Endothelial cell of umbilical vein (primary cell): Measurements from ENCODE around the gene CHCHD3. TPM values are rescaled to one million over a fixed set of nuclear protein-coding genes. Genes with fewer than 3 reads are reported as not detected.

Source experiments
- BruUV-seq: library from RNA; stranded (reverse); fragments of 400-500 nt; replicated peaks from 2 replicates; lab custom pipeline; 2021; lab: Mats Ljungman, UMichigan
- CTCF ChIA-PET: fragments of 300-600, 350-600 bp; sonication (Branson Sonifier 250); formaldehyde crosslinking; loops from one replicate; lab custom pipeline; 2021; ENCODE audit warnings: antibody characterized with exemption, inconsistent platforms; lab: Charles Lee
- POLR2A ChIA-PET: fragments of 300-600, 350-600 bp; sonication (Branson Sonifier 250); formaldehyde crosslinking; loops from one replicate; lab custom pipeline; 2021; ENCODE audit warnings: antibody characterized with exemption, inconsistent platforms; lab: Charles Lee
- DNase-seq: peaks from one replicate; pipeline ENCODE4 v3.0.0-alpha.2; 2011; ENCODE audit warnings: low read depth, low spot score
- FAIRE-seq: peaks from 2 replicates; lab custom pipeline; 2011; peaks lifted over from hg19 to GRCh38; lab: Jason Lieb, UNC
- H2AFZ ChIP-seq: 2 replicates; pipeline ENCODE4 v1.6.0; 2012; ENCODE audit warnings: low read depth, low read length, control low read depth, inconsistent platforms
- H3K27ac ChIP-seq: 2 replicates; pipeline ENCODE4 v1.5.1; 2011; ENCODE audit warnings: low read depth, mild to moderate bottlenecking, control low read depth, low read length, moderate library complexity; ENCODE audit not compliant: insufficient read depth
- H3K27me3 ChIP-seq, 2 experiments: 2 replicates each; pipeline versions ENCODE4 v1.6.0 to v1.6.1; 2011; ENCODE audit warnings: low read length in 2 of 2, mixed read lengths in 1 of 2; ENCODE audit not compliant: control insufficient read depth in 2 of 2, insufficient read depth in 2 of 2
- H3K36me3 ChIP-seq, 2 experiments: 2 replicates in 1 of 2; 3 replicates in 1 of 2; pipeline ENCODE4 v1.5.1; 2011; ENCODE audit warnings: low read length in 2 of 2, mild to moderate bottlenecking in 1 of 2, moderate library complexity in 1 of 2; ENCODE audit not compliant: control insufficient read depth in 2 of 2, insufficient read depth in 2 of 2; ENCODE audit errors: extremely low read depth in 1 of 2
- H3K4me1 ChIP-seq: 3 replicates; pipeline ENCODE4 v1.5.1; 2011; ENCODE audit warnings: mild to moderate bottlenecking, low read length; ENCODE audit not compliant: control insufficient read depth, insufficient read depth; ENCODE audit errors: extremely low read depth
- H3K4me2 ChIP-seq: 2 replicates; pipeline ENCODE4 v1.6.1; 2011; ENCODE audit warnings: low read length, control low read depth, mixed read lengths; ENCODE audit not compliant: insufficient read depth
- H3K4me3 ChIP-seq, 3 experiments: fragments of 200-600 bp in 1 of 3; sonication (generic), shearing (Covaris generic) in 1 of 3; replicated peaks in 1 of 3; 2 replicates each; pipeline ENCODE4 v1.5.1; 2011 to 2016; ENCODE audit warnings: control low read depth in 3 of 3, low read length in 3 of 3, mild to moderate bottlenecking in 2 of 3, inconsistent platforms in 1 of 3, low read depth in 1 of 3, moderate library complexity in 1 of 3; ENCODE audit not compliant: insufficient read depth in 1 of 3
- H3K79me2 ChIP-seq: 2 replicates; pipeline ENCODE4 v1.6.0; 2012; ENCODE audit warnings: low read length, inconsistent platforms; ENCODE audit not compliant: control insufficient read depth, insufficient read depth
- H3K9ac ChIP-seq: replicated peaks from 2 replicates; pipeline ENCODE3; 2011; ENCODE audit warnings: low read length, control low read depth; ENCODE audit not compliant: insufficient read depth; ENCODE audit errors: extremely low read depth
- H3K9me1 ChIP-seq: replicated peaks from 3 replicates; pipeline ENCODE4 v1.6.0; 2011; ENCODE audit warnings: mild to moderate bottlenecking, low read length; ENCODE audit not compliant: control insufficient read depth, insufficient read depth; ENCODE audit errors: extremely low read depth
- H3K9me3 ChIP-seq: replicated peaks from 2 replicates; pipeline ENCODE4 v1.5.1; 2012; ENCODE audit warnings: low read length, inconsistent platforms; ENCODE audit not compliant: control insufficient read depth, insufficient read depth
- H4K20me1 ChIP-seq: replicated peaks from 2 replicates; pipeline ENCODE3; 2011; ENCODE audit warnings: mild to moderate bottlenecking, low read length; ENCODE audit not compliant: control insufficient read depth, insufficient read depth; ENCODE audit errors: extremely low read depth
- EZH2 ChIP-seq: IDR thresholded peaks from 2 replicates; pipeline ENCODE4 v1.6.1; 2012; ENCODE audit warnings: borderline replicate concordance, low read depth, mild to moderate bottlenecking, moderate library complexity, low read length, inconsistent platforms; ENCODE audit not compliant: severe bottlenecking
- FOS ChIP-seq: IDR thresholded peaks from 2 replicates; pipeline ENCODE4 v1.6.1; 2011; ENCODE audit warnings: mild to moderate bottlenecking, low read length, moderate library complexity, borderline replicate concordance; ENCODE audit not compliant: insufficient read depth
- GATA2 ChIP-seq: IDR thresholded peaks from 2 replicates; pipeline ENCODE4 v1.7.0; 2011; ENCODE audit warnings: low read depth, mild to moderate bottlenecking, moderate library complexity, mixed read lengths, low read length; ENCODE audit not compliant: insufficient read length, insufficient read depth
- JUN ChIP-seq: IDR thresholded peaks from 2 replicates; pipeline ENCODE4 v1.6.1; 2011; ENCODE audit warnings: borderline replicate concordance, low read depth; ENCODE audit not compliant: insufficient read length, insufficient read depth
- MYC ChIP-seq: IDR thresholded peaks from one replicate; pipeline ENCODE4 v1.6.1; 2011; ENCODE audit warnings: mild to moderate bottlenecking, low read depth, low read length
- POLR2A ChIP-seq: IDR thresholded peaks from 2 replicates; pipeline ENCODE4 v1.6.1; 2012; ENCODE audit warnings: low read depth, mild to moderate bottlenecking, control low read depth, low read length
- POLR2AphosphoS5 ChIP-seq: IDR thresholded peaks from 2 replicates; pipeline ENCODE4 v1.6.1; 2012; ENCODE audit warnings: low read depth, mild to moderate bottlenecking, control low read depth, low read length, moderate library complexity; ENCODE audit not compliant: insufficient read depth
- dilution Hi-C: fragments of 300-500 bp; cut with MboI; formaldehyde crosslinking; loops from one replicate; pipeline ENCODE4 v1.15.0; 2019; ENCODE audit warnings: low sequenced_read_pairs; ENCODE audit not compliant: extremely low pct_ligation_motif_present
- intact Hi-C: fragments of 100-400 bp; cut with micrococcal nuclease; formaldehyde crosslinking; loops from one replicate; pipeline ENCODE4 v1.10.0; 2022
- polyA plus RNA-seq, 4 experiments: library from polyadenylated mRNA; depleted of rRNA in 3 of 4; stranded (reverse) in 3 of 4; unstranded in 1 of 4; fragments of >200 nt; gene quantifications; 2 replicates each; pipeline versions ENCODE4 v1.2.1 to v1.2.3, GENCODE V29; 2011 to 2012; ENCODE audit warnings: missing spikeins in 1 of 4
- total RNA-seq: library from RNA; stranded (reverse); gene quantifications from 2 replicates; pipeline ENCODE4 v1.2.3, GENCODE V29; 2021
- TF ChIP-seq, protein P1 (sequence below): IDR thresholded peaks from 2 replicates; pipeline ENCODE4 v1.6.1; 2011; ENCODE audit not compliant: insufficient read depth, insufficient read length
- TF ChIP-seq, protein P2 (sequence below), 2 donors: IDR thresholded peaks; 1 replicate in 1 of 2; 2 replicates in 1 of 2; pipeline ENCODE4 v1.5.1; 2011; ENCODE audit warnings: low read length in 2 of 2, mild to moderate bottlenecking in 2 of 2, moderate library complexity in 2 of 2, control low read depth in 1 of 2, inconsistent platforms in 1 of 2, low read depth in 1 of 2; ENCODE audit not compliant: insufficient read depth in 1 of 2; ENCODE audit errors: extremely low read depth in 1 of 2

The CHCHD3 gene
- total and polyA plus RNA-seq, 2 donors (not counting 3 experiments of a cell fraction or from before 2014, with no cell fraction given) = 22.0 to 63.7 TPM

DNA sequence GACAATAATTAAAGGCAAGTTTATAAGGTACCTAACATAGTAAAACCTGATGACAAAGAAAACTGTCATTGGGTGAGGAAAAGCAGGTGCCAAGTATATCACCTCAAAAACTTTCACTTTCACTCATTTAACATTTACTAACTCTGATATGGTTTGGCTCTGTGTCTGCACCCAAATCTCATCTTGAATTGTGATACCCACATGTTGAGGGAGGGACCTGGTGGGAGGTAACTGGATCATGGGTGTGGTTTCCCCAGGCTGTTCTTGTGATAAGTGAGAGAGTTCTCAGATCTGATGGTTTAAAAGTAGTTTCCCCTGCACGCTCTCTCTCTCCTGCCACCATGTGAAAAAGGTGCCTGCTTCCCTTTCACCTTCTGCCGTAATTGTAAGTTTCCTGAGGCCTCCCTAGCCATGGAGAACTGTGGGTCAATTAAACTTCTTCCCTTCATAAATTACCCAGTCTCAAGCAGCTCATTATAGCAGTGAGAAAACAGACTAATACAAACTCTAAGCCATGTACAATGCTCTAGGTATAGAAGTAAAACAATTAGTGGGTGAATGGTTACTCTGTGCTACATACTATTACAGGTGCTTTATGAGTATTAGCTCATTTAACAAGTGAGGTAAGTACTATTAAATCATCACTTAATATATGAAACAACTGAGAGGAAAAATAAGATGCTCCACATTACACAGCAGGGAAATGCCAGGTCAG, 199.0 kb downstream of the CHCHD3 start:
- TF ChIP-seq, protein P1, sequence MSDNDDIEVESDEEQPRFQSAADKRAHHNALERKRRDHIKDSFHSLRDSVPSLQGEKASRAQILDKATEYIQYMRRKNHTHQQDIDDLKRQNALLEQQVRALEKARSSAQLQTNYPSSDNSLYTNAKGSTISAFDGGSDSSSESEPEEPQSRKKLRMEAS = no peak
- no peak overlapping the region for H3K4me3 ChIP-seq
- H3K9me3 ChIP-seq = no peaks in the 10 kb centered on the region
- DNase-seq (no peak), FAIRE-seq (no peak)
- no peaks in the 10 kb centered on the region for H3K27me3 ChIP-seq
- no peak overlapping the region for H2AFZ ChIP-seq
- ChIA-PET POLR2A (no interaction called here), CTCF (no interaction called here)
- dilution Hi-C loops = no loop called here
- H3K4me2 ChIP-seq = no peak overlapping the region
- no TSS peak for BruUV-seq
- H3K36me3 ChIP-seq = no peaks in the 10 kb centered on the region
- H3K27ac ChIP-seq = no peak overlapping the region
- no peaks in the 10 kb centered on the region for H3K9me1 ChIP-seq
- no peaks in the 10 kb centered on the region for H3K79me2 ChIP-seq
- no peaks in the 10 kb centered on the region for H3K4me1 ChIP-seq
- intact Hi-C loops = no loop called here
- H3K9ac ChIP-seq = no peak overlapping the region
- H4K20me1 ChIP-seq = peaks cover 3% of the 10 kb centered on the region

DNA sequence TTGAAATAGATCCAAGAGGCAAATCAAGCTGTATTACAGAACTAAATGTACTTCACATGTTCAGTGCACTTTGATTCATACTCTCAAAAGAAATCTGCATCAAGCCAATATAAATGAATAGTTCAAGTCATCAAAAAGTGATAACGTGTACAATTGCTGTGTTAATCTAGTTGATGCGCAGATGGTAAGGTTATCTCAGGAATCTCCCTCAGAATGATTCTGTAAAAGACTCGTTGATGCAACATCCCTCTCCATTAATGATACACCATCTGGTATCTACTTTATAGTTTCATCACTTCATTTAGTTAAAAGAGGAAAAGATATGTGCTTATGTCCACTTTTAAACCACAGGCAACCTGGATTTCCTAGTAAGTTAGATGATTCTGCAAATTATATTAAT, 200.6 kb downstream of the CHCHD3 start:
- H3K4me2 ChIP-seq = no peak overlapping the region
- H3K4me1 ChIP-seq = no peaks in the 10 kb centered on the region
- H3K27me3 ChIP-seq = no peaks in the 10 kb centered on the region
- FAIRE-seq (no peak), DNase-seq (no peak)
- no peak overlapping the region for H3K9ac ChIP-seq
- no peak overlapping the region for H2AFZ ChIP-seq
- no TSS peak for BruUV-seq
- TF ChIP-seq, protein P1 = no peak
- TF ChIP-seq, protein P2, sequence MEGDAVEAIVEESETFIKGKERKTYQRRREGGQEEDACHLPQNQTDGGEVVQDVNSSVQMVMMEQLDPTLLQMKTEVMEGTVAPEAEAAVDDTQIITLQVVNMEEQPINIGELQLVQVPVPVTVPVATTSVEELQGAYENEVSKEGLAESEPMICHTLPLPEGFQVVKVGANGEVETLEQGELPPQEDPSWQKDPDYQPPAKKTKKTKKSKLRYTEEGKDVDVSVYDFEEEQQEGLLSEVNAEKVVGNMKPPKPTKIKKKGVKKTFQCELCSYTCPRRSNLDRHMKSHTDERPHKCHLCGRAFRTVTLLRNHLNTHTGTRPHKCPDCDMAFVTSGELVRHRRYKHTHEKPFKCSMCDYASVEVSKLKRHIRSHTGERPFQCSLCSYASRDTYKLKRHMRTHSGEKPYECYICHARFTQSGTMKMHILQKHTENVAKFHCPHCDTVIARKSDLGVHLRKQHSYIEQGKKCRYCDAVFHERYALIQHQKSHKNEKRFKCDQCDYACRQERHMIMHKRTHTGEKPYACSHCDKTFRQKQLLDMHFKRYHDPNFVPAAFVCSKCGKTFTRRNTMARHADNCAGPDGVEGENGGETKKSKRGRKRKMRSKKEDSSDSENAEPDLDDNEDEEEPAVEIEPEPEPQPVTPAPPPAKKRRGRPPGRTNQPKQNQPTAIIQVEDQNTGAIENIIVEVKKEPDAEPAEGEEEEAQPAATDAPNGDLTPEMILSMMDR (IDR thresholded peaks at IDR 0.05; ENCODE audit: extremely low read depth in 1 of 2, insufficient read depth in 1 of 2, low read depth in 1 of 2, low read length in 2 of 2) = no peak
- TF ChIP-seq FOS = no peak
- TF ChIP-seq GATA2 = no peak
- TF ChIP-seq JUN = no peak
- no peak for TF ChIP-seq POLR2AphosphoS5
- no peak for TF ChIP-seq POLR2A
- TF ChIP-seq MYC = no peak
- TF ChIP-seq EZH2 = no peak
- H3K36me3 ChIP-seq = no peaks in the 10 kb centered on the region
- no peak overlapping the region for H3K4me3 ChIP-seq
- H3K9me3 ChIP-seq = no peaks in the 10 kb centered on the region
- intact Hi-C loops = no loop called here
- no peaks in the 10 kb centered on the region for H3K9me1 ChIP-seq
- ChIA-PET POLR2A (no interaction called here), CTCF (no interaction called here)
- dilution Hi-C loops = no loop called here
- H3K27ac ChIP-seq = no peak overlapping the region
- H3K79me2 ChIP-seq = no peaks in the 10 kb centered on the region
- peaks cover 3% of the 10 kb centered on the region for H4K20me1 ChIP-seq
